CD14-positive monocyte (primary cell): ENCODE measurements around the gene PSMA7. TPM values are rescaled to one million over a fixed set of nuclear protein-coding genes. Genes with fewer than 3 reads are reported as not detected.

ENCODE experiments used
- DNase-seq, 3 donors: peaks; one replicate each; pipeline ENCODE4 v3.0.0-alpha.2; 2011 to 2022
- H2AFZ ChIP-seq: 2 replicates; pipeline ENCODE4 v1.6.0; 2012; ENCODE audit warnings: mild to moderate bottlenecking, low read depth, low read length, inconsistent platforms; ENCODE audit not compliant: insufficient read depth, poor library complexity, severe bottlenecking
- H3K27ac ChIP-seq, 2 donors: 1 replicate in 1 of 2; 2 replicates in 1 of 2; pipeline ENCODE4 v1.5.1; 2012 to 2013; ENCODE audit warnings: low read length in 2 of 2, control low read depth in 1 of 2, inconsistent platforms in 1 of 2, low read depth in 1 of 2, mild to moderate bottlenecking in 1 of 2
- H3K27me3 ChIP-seq, 2 donors: one replicate each; pipeline versions ENCODE4 v1.6.0 to v1.6.1; 2011 to 2013; ENCODE audit warnings: low read length in 2 of 2; ENCODE audit not compliant: control insufficient read depth in 2 of 2, insufficient read depth in 2 of 2
- H3K36me3 ChIP-seq, 2 donors: replicated peaks in 1 of 2; 1 replicate in 1 of 2; 2 replicates in 1 of 2; pipeline versions ENCODE4 v1.5.1 to v1.6.1; 2012 to 2013; ENCODE audit warnings: low read length in 2 of 2, control low read depth in 1 of 2, inconsistent platforms in 1 of 2, mild to moderate bottlenecking in 1 of 2; ENCODE audit not compliant: insufficient read depth in 2 of 2, control insufficient read depth in 1 of 2
- H3K4me1 ChIP-seq, 2 donors: 1 replicate in 1 of 2; 2 replicates in 1 of 2; pipeline versions ENCODE4 v1.5.1 to v1.6.1; 2012 to 2013; ENCODE audit warnings: low read length in 2 of 2, control low read depth in 1 of 2, inconsistent platforms in 1 of 2, mild to moderate bottlenecking in 1 of 2, moderate library complexity in 1 of 2; ENCODE audit not compliant: insufficient read depth in 2 of 2, control insufficient read depth in 1 of 2
- H3K4me2 ChIP-seq: replicated peaks from 2 replicates; pipeline ENCODE3; 2012; ENCODE audit warnings: low read length, moderate library complexity, mild to moderate bottlenecking; ENCODE audit not compliant: poor library complexity, severe bottlenecking; ENCODE audit errors: extremely low read depth
- H3K4me3 ChIP-seq, 3 experiments: fragments of 200-600 bp in 1 of 3; sonication (generic) in 1 of 3; replicated peaks in 1 of 3; 1 replicate in 2 of 3; 2 replicates in 1 of 3; pipeline ENCODE4 v1.5.1; 2011 to 2013; ENCODE audit warnings: low read length in 3 of 3, mild to moderate bottlenecking in 3 of 3, control low read depth in 2 of 3, low read depth in 2 of 3, inconsistent platforms in 1 of 3, moderate library complexity in 1 of 3
- H3K79me2 ChIP-seq: 2 replicates; pipeline ENCODE4 v1.6.0; 2012; ENCODE audit warnings: mild to moderate bottlenecking, control low read depth, inconsistent platforms, low read length, moderate library complexity; ENCODE audit not compliant: insufficient read depth
- H3K9ac ChIP-seq: 2 replicates; pipeline ENCODE4 v1.6.0; 2017; ENCODE audit warnings: low read length, mild to moderate bottlenecking; ENCODE audit not compliant: insufficient read depth, poor library complexity, severe bottlenecking
- H3K9me3 ChIP-seq, 2 donors: replicated peaks in 1 of 2; 1 replicate in 1 of 2; 2 replicates in 1 of 2; pipeline versions ENCODE4 v1.5.1 to v1.6.1; 2012 to 2013; ENCODE audit warnings: low read length in 2 of 2, control low read depth in 1 of 2; ENCODE audit not compliant: control insufficient read depth in 1 of 2, insufficient read depth in 1 of 2
- H4K20me1 ChIP-seq: 2 replicates; pipeline ENCODE4 v1.6.0; 2012; ENCODE audit warnings: mild to moderate bottlenecking, low read length, control low read depth, moderate library complexity; ENCODE audit not compliant: insufficient read depth
- H3K27ac Mint-ChIP-seq, 7 donors: one replicate each; pipeline ENCODE4 v1.8.0; 2020; ENCODE audit warnings: mild to moderate bottlenecking in 7 of 7, mixed read lengths in 7 of 7, moderate library complexity in 6 of 7, inconsistent platforms in 2 of 7
- H3K27me3 Mint-ChIP-seq, 3 donors: one replicate each; pipeline ENCODE4 v1.8.0; 2021 to 2022; ENCODE audit warnings: low read depth in 3 of 3, mild to moderate bottlenecking in 3 of 3, mixed read lengths in 3 of 3, moderate library complexity in 3 of 3, inconsistent platforms in 1 of 3
- H3K36me3 Mint-ChIP-seq, 2 donors: one replicate each; pipeline ENCODE4 v1.8.0; 2020; ENCODE audit warnings: mixed read lengths in 2 of 2, inconsistent platforms in 1 of 2, mild to moderate bottlenecking in 1 of 2
- H3K4me1 Mint-ChIP-seq: one replicate; pipeline ENCODE4 v1.8.0; 2020; ENCODE audit warnings: mild to moderate bottlenecking, mixed read lengths
- H3K4me3 Mint-ChIP-seq, 2 donors: one replicate each; pipeline ENCODE4 v1.8.0; 2020; ENCODE audit warnings: mild to moderate bottlenecking in 2 of 2, mixed read lengths in 2 of 2, moderate library complexity in 1 of 2
- H3K9me3 Mint-ChIP-seq, 7 donors: one replicate each; pipeline ENCODE4 v1.8.0; 2020 to 2022; ENCODE audit warnings: mixed read lengths in 7 of 7, mild to moderate bottlenecking in 6 of 7, moderate library complexity in 6 of 7, inconsistent platforms in 2 of 7
- WGBS: methylation state at CpG from one replicate; pipeline ENCODE4 v1.1.5; 2013; ENCODE audit warnings: missing lambda C conversion rate; ENCODE audit not compliant: insufficient coverage; 5-methylcytosine and 5-hydroxymethylcytosine counted together
- intact Hi-C, 2 donors: fragments of 100-400 bp; cut with micrococcal nuclease; formaldehyde crosslinking; loops; one replicate each; pipeline versions ENCODE4 v1.15.0 to v1.15.1; 2023
- polyA plus RNA-seq, 3 donors: library from polyadenylated mRNA; depleted of rRNA in 1 of 3; unstranded in 2 of 3; stranded (reverse) in 1 of 3; fragments of 300-500 nt in 2 of 3; fragments of >200 nt in 1 of 3; fragmentation: Illumina TruSeq in 2 of 3; gene quantifications; 1 replicate in 2 of 3; 2 replicates in 1 of 3; pipeline ENCODE4 v1.2.3, GENCODE V29; 2012 to 2021
- TF ChIP-seq, protein P1 (sequence below): fragments of 200-600 bp; IDR thresholded peaks from one replicate; pipeline ENCODE4 v1.8.0; 2022; ENCODE audit warnings: antibody characterized with exemption, mild to moderate bottlenecking

The PSMA7 gene
- polyA plus RNA-seq, 3 donors: 402 to 668 (median 527) TPM

GRCh38 chr20:62160876-62161275, 17.7 kb upstream of the PSMA7 start:
- no peak overlapping the region for H3K9ac ChIP-seq
- no peaks in the 10 kb centered on the region for H3K9me3 ChIP-seq
- Mint-ChIP-seq H3K27me3 (peaks cover 0 to 4% (median 2%) of the 10 kb centered on the region in 3 donors), H3K36me3 (peaks cover 48 to 75% of the 10 kb centered on the region in 2 donors), H3K4me3 (no peak overlapping the region), H3K4me1 (peaks cover 3% of the 10 kb centered on the region), H3K27ac (no peak overlapping the region), H3K9me3 (no peaks in the 10 kb centered on the region)
- peaks cover 26% of the 10 kb centered on the region for H4K20me1 ChIP-seq
- H3K4me3 ChIP-seq: no peak overlapping the region
- no peak overlapping the region for H2AFZ ChIP-seq
- intact Hi-C loops: no loop called here
- DNase-seq: no peak
- no peak overlapping the region for H3K4me2 ChIP-seq
- 98% methylated on average over 13 of the region's 17 CpGs for WGBS
- no peaks in the 10 kb centered on the region for H3K4me1 ChIP-seq
- H3K79me2 ChIP-seq: peaks cover 19% of the 10 kb centered on the region
- H3K27ac ChIP-seq: no peak overlapping the region
- peaks cover 51 to 79% of the 10 kb centered on the region in 2 donors for H3K36me3 ChIP-seq
- TF ChIP-seq, protein P1, sequence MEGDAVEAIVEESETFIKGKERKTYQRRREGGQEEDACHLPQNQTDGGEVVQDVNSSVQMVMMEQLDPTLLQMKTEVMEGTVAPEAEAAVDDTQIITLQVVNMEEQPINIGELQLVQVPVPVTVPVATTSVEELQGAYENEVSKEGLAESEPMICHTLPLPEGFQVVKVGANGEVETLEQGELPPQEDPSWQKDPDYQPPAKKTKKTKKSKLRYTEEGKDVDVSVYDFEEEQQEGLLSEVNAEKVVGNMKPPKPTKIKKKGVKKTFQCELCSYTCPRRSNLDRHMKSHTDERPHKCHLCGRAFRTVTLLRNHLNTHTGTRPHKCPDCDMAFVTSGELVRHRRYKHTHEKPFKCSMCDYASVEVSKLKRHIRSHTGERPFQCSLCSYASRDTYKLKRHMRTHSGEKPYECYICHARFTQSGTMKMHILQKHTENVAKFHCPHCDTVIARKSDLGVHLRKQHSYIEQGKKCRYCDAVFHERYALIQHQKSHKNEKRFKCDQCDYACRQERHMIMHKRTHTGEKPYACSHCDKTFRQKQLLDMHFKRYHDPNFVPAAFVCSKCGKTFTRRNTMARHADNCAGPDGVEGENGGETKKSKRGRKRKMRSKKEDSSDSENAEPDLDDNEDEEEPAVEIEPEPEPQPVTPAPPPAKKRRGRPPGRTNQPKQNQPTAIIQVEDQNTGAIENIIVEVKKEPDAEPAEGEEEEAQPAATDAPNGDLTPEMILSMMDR: no peak
- H3K27me3 ChIP-seq: no peaks in the 10 kb centered on the region

- H3K4me3 ChIP-seq: no peak overlapping the region
- H3K4me1 ChIP-seq: no peaks in the 10 kb centered on the region
- H3K36me3 ChIP-seq: peaks cover 48 to 79% of the 10 kb centered on the region in 2 donors
- H2AFZ ChIP-seq: no peak overlapping the region
- intact Hi-C loops: no loop called here
- DNase-seq: no peak
- Mint-ChIP-seq H3K36me3 (peaks cover 50 to 75% of the 10 kb centered on the region in 2 donors), H3K9me3 (no peaks in the 10 kb centered on the region), H3K27me3 (peaks cover 0 to 4% (median 2%) of the 10 kb centered on the region in 3 donors), H3K27ac (no peak overlapping the region), H3K4me3 (no peak overlapping the region), H3K4me1 (peaks cover 3% of the 10 kb centered on the region)
- no peak overlapping the region for H3K27ac ChIP-seq
- peaks cover 31% of the 10 kb centered on the region for H4K20me1 ChIP-seq
- TF ChIP-seq, protein P1: no peak
- H3K9me3 ChIP-seq: no peaks in the 10 kb centered on the region
- peaks cover 19% of the 10 kb centered on the region for H3K79me2 ChIP-seq
- H3K27me3 ChIP-seq: no peaks in the 10 kb centered on the region
- H3K9ac ChIP-seq: no peak overlapping the region
- 100% methylated on average over 2 of the region's 9 CpGs for WGBS
- H3K4me2 ChIP-seq: no peak overlapping the region
These were observed 17.1 kb upstream of the PSMA7 start for GRCh38 chr20:62160253-62160652.
